GM12878 (cell line): Measurements from ENCODE around the gene MFSD12. TPM values are rescaled to one million over a fixed set of nuclear protein-coding genes. Genes with fewer than 3 reads are reported as not detected.

Experiments
- ATAC-seq: fragments of 200-7000 bp; cut with Tn5 transposase; 3 replicates; pipeline ENCODE4 v1.9.1; 2020; ENCODE audit warnings: mild to moderate bottlenecking, moderate library complexity
- BruUV-seq: library from RNA; stranded (reverse); fragments of 400-500 nt; replicated peaks from 2 replicates; lab custom pipeline; 2021; lab: Mats Ljungman, UMichigan
- CTCF ChIA-PET: fragments of 300-600 bp; sonication (Branson Sonifier 250); formaldehyde crosslinking; extraction: SDS; loops from one replicate; lab custom pipeline; 2021; ENCODE audit warnings: inconsistent platforms; lab: Yijun Ruan, JAX
- POLR2A ChIA-PET: fragments of 350-600 bp; formaldehyde crosslinking; extraction: SDS; loops from one replicate; lab custom pipeline; 2021; ENCODE audit warnings: inconsistent platforms; lab: Charles Lee
- RAD21 ChIA-PET: fragments of 300-600 bp; sonication (Branson Sonifier 250); formaldehyde crosslinking; loops from one replicate; lab custom pipeline; 2023; ENCODE audit warnings: antibody characterized with exemption; ENCODE audit not compliant: unreplicated experiment; lab: Charles Lee
- SMC1A ChIA-PET: fragments of 300-600 bp; sonication (Branson Sonifier 250); formaldehyde crosslinking; loops from one replicate; lab custom pipeline; 2023; ENCODE audit not compliant: unreplicated experiment, uncharacterized antibody; lab: Charles Lee
- DNase-seq: peaks from one replicate; pipeline ENCODE4 v3.0.0-alpha.2; 2011; ENCODE audit warnings: low read depth, low spot score
- FAIRE-seq: peaks from 3 replicates; lab custom pipeline; 2011; peaks lifted over from hg19 to GRCh38; lab: Jason Lieb, UNC
- H2AFZ ChIP-seq: 2 replicates; pipeline ENCODE4 v1.6.0; 2011; ENCODE audit warnings: low read depth, low read length, control low read depth; ENCODE audit not compliant: control insufficient read depth
- H3K27ac ChIP-seq: 2 replicates; pipeline ENCODE4 v1.5.1; 2011; ENCODE audit warnings: control low read depth; ENCODE audit not compliant: control insufficient read depth, insufficient read depth
- H3K27me3 ChIP-seq, 2 experiments: replicated peaks in 1 of 2; 2 replicates each; pipeline versions ENCODE4 v1.6.0 to v1.6.1; 2011; ENCODE audit warnings: low read length in 1 of 2; ENCODE audit not compliant: control insufficient read depth in 2 of 2, insufficient read depth in 2 of 2
- H3K36me3 ChIP-seq, 2 experiments: 2 replicates each; pipeline ENCODE4 v1.5.1; 2011; ENCODE audit warnings: low read length in 1 of 2; ENCODE audit not compliant: control insufficient read depth in 2 of 2, insufficient read depth in 2 of 2
- H3K4me1 ChIP-seq: 2 replicates; pipeline ENCODE4 v1.6.1; 2011; ENCODE audit warnings: mild to moderate bottlenecking, low read length, moderate library complexity, mixed read lengths; ENCODE audit not compliant: control insufficient read depth, insufficient read depth
- H3K4me2 ChIP-seq: 2 replicates; pipeline ENCODE4 v1.6.0; 2011; ENCODE audit warnings: control low read depth; ENCODE audit not compliant: control insufficient read depth, insufficient read depth
- H3K4me3 ChIP-seq: fragments of 200-600 bp; sonication (generic); 2 replicates; pipeline ENCODE4 v1.5.1; 2016
- H3K79me2 ChIP-seq: 2 replicates; pipeline ENCODE4 v1.6.0; 2011; ENCODE audit warnings: low read length; ENCODE audit not compliant: control insufficient read depth, insufficient read depth
- H3K9ac ChIP-seq: 2 replicates; pipeline ENCODE4 v1.8.0; 2011; ENCODE audit warnings: low read length, control low read depth, mixed read lengths; ENCODE audit not compliant: control insufficient read depth, insufficient read depth
- H3K9me3 ChIP-seq: replicated peaks from 3 replicates; pipeline ENCODE4 v1.5.1; 2011; ENCODE audit warnings: mild to moderate bottlenecking, low read length; ENCODE audit not compliant: control insufficient read depth, insufficient read depth
- H4K20me1 ChIP-seq: 2 replicates; pipeline ENCODE4 v1.6.0; 2011; ENCODE audit not compliant: control insufficient read depth, insufficient read depth
- RAD21 ChIP-seq: IDR thresholded peaks from 2 replicates; pipeline ENCODE4 v1.6.1; 2011; ENCODE audit warnings: mild to moderate bottlenecking, low read depth, low read length, moderate library complexity; ENCODE audit not compliant: insufficient read depth
- REST ChIP-seq: IDR thresholded peaks from 2 replicates; pipeline ENCODE4 v1.6.1; 2012; ENCODE audit warnings: mild to moderate bottlenecking, low read depth, low read length
- WGBS: methylation state at CpG from one replicate; pipeline ENCODE4 v1.1.6; 2016; ENCODE audit warnings: low lambda C conversion rate; ENCODE audit not compliant: insufficient replicate concordance, insufficient coverage; ENCODE audit errors: missing lambda C conversion rate; 5-methylcytosine and 5-hydroxymethylcytosine counted together
- in situ Hi-C: fragments of 300-500 bp; cut with MboI; formaldehyde crosslinking; loops from 9 replicates; pipeline ENCODE4 v1.14.3; 2018; ENCODE audit warnings: mixed read lengths
- intact Hi-C: fragments of 100-400 bp; cut with micrococcal nuclease; formaldehyde crosslinking; loops from one replicate; pipeline ENCODE4 v1.14.2; 2022; ENCODE audit not compliant: unreplicated experiment
- polyA plus RNA-seq, 11 experiments: library from polyadenylated mRNA; depleted of rRNA in 4 of 11; unstranded in 6 of 11; stranded (reverse) in 5 of 11; fragments of >200 nt; fragmentation: Nextera tagmentation in 4 of 11; fragmentation: Illumina TruSeq in 1 of 11; extraction: Ambion mirVana in 4 of 11; extraction: Trizol in 1 of 11; gene quantifications; 1 replicate in 1 of 11; 2 replicates in 10 of 11; pipeline versions ENCODE4 v1.2.1 to v1.2.3, GENCODE V29; 2011 to 2016; ENCODE audit warnings: inconsistent platforms in 2 of 11, missing spikeins in 2 of 11, low read depth in 1 of 11
- total RNA-seq, 4 experiments: library from RNA; depleted of rRNA in 3 of 4; stranded (reverse); fragments of >200 nt in 3 of 4; fragmentation: Illumina TruSeq in 1 of 4; extraction: Trizol in 1 of 4; gene quantifications; 2 replicates each; pipeline versions ENCODE4 v1.2.1 to v1.2.3, GENCODE V29; 2013 to 2021

MFSD12 gene
- total and polyA plus RNA-seq, 10 of the 15 experiments (the other 5 are each of a cell fraction or from before 2014, with no cell fraction given), result 0.58 to 65.9 (median 16.8) TPM

DNA sequence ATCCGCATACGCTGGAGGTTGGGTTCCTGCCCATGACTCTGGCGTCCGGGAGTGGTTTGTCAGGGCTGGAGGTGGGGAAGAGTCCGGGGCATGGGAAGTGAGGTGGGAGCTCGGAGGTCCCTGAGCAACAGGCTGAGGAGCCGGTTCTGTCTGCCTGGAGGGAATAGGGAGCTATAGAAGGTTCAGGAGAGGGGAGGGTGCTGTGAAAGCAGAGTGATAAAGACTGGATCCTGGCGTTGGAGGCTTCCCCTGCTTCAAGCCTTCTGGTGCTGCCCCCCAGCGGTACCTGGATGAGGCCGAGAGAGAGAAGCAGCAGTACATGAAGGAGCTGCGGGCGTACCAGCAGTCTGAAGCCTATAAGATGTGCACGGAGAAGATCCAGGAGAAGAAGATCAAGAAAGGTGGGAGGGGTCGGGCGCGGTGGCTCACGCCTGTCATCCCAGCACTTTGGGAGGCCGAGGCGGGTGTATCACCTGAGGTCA, 17.9 kb upstream of the MFSD12 start:
- Histone ChIP-seq H4K20me1 (no peaks in the 10 kb centered on the region), H3K9me3 (no peaks in the 10 kb centered on the region), H3K79me2 (peaks cover 3% of the 10 kb centered on the region), H3K9ac (no peak overlapping the region), H2AFZ (no peak overlapping the region), H3K4me2 (no peak overlapping the region), H3K4me1 (peaks cover 3% of the 10 kb centered on the region), H3K36me3 (no peaks in the 10 kb centered on the region; a peak in 2 of 4 replicates), H3K27ac (no peak overlapping the region), H3K27me3 (no peaks in the 10 kb centered on the region), H3K4me3 (no peak overlapping the region)
- BruUV-seq, result no TSS peak
- intact Hi-C loops, result no loop called here
- SMC1A ChIA-PET, result interaction anchor here (0.7 kb wide), 1 partner anchor 92 kb away, joined by 3 read pairs; no protein-coding TSS in a partner anchor
- FAIRE-seq (no peak), DNase-seq (no peak), ATAC-seq (no peak)
- POLR2A ChIA-PET, result interaction anchor here (0.7 kb wide), 1 partner anchor 57 kb away, joined by 8 read pairs; no protein-coding TSS in a partner anchor
- 93% methylated on average over 19 of the region's 19 CpGs for whole genome bisulfite sequencing
- TF ChIP-seq REST, result no peak
- peak; percentile 23; the same call in 1 of the 2 replicates for TF ChIP-seq RAD21
- RAD21 ChIA-PET, result no interaction called here
- in situ Hi-C loops, result no loop called here
- CTCF ChIA-PET, result interaction anchor here (0.8 to 1.0 kb wide), 2 partner anchors 10 to 270 kb away, joined by 3 to 4 read pairs; partner anchors contain the start of gene GIPC3
